ENCODE measurements around the gene UBE3D.

DNA sequence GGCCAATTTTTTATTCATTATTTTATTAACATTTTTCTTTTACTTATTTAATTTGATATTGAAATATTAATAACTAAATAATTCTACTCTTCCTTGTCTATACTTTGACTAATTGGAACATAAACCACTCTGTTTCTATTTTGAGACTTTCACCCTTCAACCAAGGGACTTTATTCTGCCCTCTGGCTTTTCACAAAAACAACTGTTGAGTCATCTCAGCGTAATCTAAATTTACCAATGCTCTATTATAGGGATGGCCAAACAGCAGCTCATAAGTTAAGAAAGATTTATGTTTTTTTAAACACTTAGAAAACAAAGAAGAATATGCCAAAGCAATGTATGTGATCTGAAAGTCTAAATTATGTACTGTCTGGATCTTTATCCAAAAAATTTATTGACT is 48.5 kb upstream of the UBE3D start:
- TF ChIP-seq POLR2A (IDR thresholded peaks at IDR 0.05), result no peak
- TF ChIP-seq CTCF (IDR thresholded peaks at IDR 0.05), result no peak
